Measurements from ENCODE around the gene ZNF174.

The ZNF174 gene

DNA sequence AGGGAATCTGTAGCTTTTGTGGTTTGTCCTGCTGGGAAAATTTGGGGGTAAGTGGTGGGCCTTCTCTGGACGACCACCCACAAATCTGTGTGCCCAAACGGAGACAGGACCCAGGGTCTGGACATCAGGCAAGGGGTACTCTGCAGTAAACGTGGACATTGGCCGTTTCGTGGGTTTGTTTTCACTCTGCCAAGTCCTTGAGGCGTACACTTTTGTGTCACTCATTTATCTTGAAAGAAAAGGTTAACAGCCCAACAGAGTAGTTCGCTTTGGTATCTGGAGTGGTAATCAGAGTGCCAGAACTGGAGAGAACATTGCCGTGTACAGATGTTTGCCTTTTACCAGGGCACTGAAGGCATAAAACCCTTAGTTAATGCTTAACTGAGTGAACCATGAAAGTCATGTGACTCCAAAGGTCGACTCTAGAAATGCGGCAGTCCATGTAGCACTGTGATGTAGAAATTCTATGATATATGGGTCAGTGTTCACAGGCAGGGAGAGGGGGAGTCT lies 57.9 kb downstream of the ZNF174 start:
- TF ChIP-seq, protein P1, sequence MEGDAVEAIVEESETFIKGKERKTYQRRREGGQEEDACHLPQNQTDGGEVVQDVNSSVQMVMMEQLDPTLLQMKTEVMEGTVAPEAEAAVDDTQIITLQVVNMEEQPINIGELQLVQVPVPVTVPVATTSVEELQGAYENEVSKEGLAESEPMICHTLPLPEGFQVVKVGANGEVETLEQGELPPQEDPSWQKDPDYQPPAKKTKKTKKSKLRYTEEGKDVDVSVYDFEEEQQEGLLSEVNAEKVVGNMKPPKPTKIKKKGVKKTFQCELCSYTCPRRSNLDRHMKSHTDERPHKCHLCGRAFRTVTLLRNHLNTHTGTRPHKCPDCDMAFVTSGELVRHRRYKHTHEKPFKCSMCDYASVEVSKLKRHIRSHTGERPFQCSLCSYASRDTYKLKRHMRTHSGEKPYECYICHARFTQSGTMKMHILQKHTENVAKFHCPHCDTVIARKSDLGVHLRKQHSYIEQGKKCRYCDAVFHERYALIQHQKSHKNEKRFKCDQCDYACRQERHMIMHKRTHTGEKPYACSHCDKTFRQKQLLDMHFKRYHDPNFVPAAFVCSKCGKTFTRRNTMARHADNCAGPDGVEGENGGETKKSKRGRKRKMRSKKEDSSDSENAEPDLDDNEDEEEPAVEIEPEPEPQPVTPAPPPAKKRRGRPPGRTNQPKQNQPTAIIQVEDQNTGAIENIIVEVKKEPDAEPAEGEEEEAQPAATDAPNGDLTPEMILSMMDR (IDR thresholded peaks at IDR 0.05; ENCODE audit: extremely low read depth, missing control alignments): no peak
- peak; percentile 77 for DNase-seq (ENCODE audit: low spot score)
